CD8-positive, alpha-beta memory T cell (primary cell): ENCODE data around the gene OR6B1. TPM values are rescaled to one million over a fixed set of nuclear protein-coding genes. Genes with fewer than 3 reads are reported as not detected.

ENCODE experiments used
- CTCF ChIA-PET: fragments of 350-600 bp; sonication (Branson Sonifier 250); formaldehyde crosslinking; loops from one replicate; lab custom pipeline; 2021; ENCODE audit warnings: antibody characterized with exemption; lab: Charles Lee
- POLR2A ChIA-PET: fragments of 350-600 bp; sonication (Branson Sonifier 250); formaldehyde crosslinking; loops from one replicate; lab custom pipeline; 2021; ENCODE audit warnings: antibody characterized with exemption; lab: Charles Lee
- DNase-seq, 5 donors: peaks; one replicate each; pipeline versions ENCODE4 v3.0.0 to v3.0.0-alpha.2; 2020 to 2022; ENCODE audit warnings: mixed read lengths in 1 of 5
- H3K27ac ChIP-seq: one replicate; pipeline ENCODE4 v1.7.0; 2013; ENCODE audit warnings: low read depth, mild to moderate bottlenecking, low read length, moderate library complexity
- H3K27me3 ChIP-seq: 2 replicates; pipeline ENCODE4 v1.7.0; 2013; ENCODE audit warnings: low read length, mild to moderate bottlenecking; ENCODE audit not compliant: insufficient read depth, poor library complexity, severe bottlenecking
- H3K36me3 ChIP-seq: 2 replicates; pipeline ENCODE4 v1.7.0; 2013; ENCODE audit warnings: mild to moderate bottlenecking, low read length, moderate library complexity; ENCODE audit not compliant: insufficient read depth
- H3K4me1 ChIP-seq: 2 replicates; pipeline ENCODE4 v1.7.0; 2013; ENCODE audit warnings: mild to moderate bottlenecking, low read length, moderate library complexity; ENCODE audit not compliant: insufficient read depth
- H3K4me3 ChIP-seq: 2 replicates; pipeline ENCODE4 v1.7.0; 2013; ENCODE audit warnings: mild to moderate bottlenecking, low read length
- H3K9me3 ChIP-seq: 2 replicates; pipeline ENCODE4 v1.7.0; 2013; ENCODE audit warnings: mild to moderate bottlenecking, low read length
- H3K27ac Mint-ChIP-seq, 8 donors: one replicate each; pipeline ENCODE4 v1.8.0; 2020 to 2021; ENCODE audit warnings: mixed read lengths in 8 of 8, mild to moderate bottlenecking in 6 of 8, inconsistent platforms in 3 of 8, moderate library complexity in 3 of 8
- H3K27me3 Mint-ChIP-seq, 2 donors: one replicate each; pipeline ENCODE4 v1.8.0; 2020 to 2021; ENCODE audit warnings: mixed read lengths in 2 of 2, mild to moderate bottlenecking in 1 of 2, moderate library complexity in 1 of 2
- H3K36me3 Mint-ChIP-seq, 3 donors: one replicate each; pipeline ENCODE4 v1.8.0; 2020 to 2021; ENCODE audit warnings: mixed read lengths in 3 of 3, inconsistent platforms in 1 of 3, mild to moderate bottlenecking in 1 of 3
- H3K4me1 Mint-ChIP-seq, 3 donors: one replicate each; pipeline ENCODE4 v1.8.0; 2020 to 2021; ENCODE audit warnings: mixed read lengths in 3 of 3, inconsistent platforms in 1 of 3, mild to moderate bottlenecking in 1 of 3
- H3K4me3 Mint-ChIP-seq, 7 donors: one replicate each; pipeline ENCODE4 v1.8.0; 2020 to 2021; ENCODE audit warnings: mixed read lengths in 7 of 7, mild to moderate bottlenecking in 6 of 7, moderate library complexity in 4 of 7, inconsistent platforms in 2 of 7
- H3K9me3 Mint-ChIP-seq, 5 donors: one replicate each; pipeline ENCODE4 v1.8.0; 2020 to 2022; ENCODE audit warnings: mixed read lengths in 5 of 5, mild to moderate bottlenecking in 3 of 5, moderate library complexity in 2 of 5, inconsistent platforms in 1 of 5
- polyA plus RNA-seq: library from polyadenylated mRNA; unstranded; fragments of 300-500 nt; fragmentation: Illumina TruSeq; gene quantifications from one replicate; pipeline ENCODE4 v1.2.3, GENCODE V29; 2021
- total RNA-seq, 2 experiments: library from RNA; stranded (reverse); gene quantifications; one replicate each; pipeline ENCODE4 v1.2.3, GENCODE V29; 2021

OR6B1 gene
- total and polyA plus RNA-seq, 3 experiments from 2014 or later: not detected

DNA sequence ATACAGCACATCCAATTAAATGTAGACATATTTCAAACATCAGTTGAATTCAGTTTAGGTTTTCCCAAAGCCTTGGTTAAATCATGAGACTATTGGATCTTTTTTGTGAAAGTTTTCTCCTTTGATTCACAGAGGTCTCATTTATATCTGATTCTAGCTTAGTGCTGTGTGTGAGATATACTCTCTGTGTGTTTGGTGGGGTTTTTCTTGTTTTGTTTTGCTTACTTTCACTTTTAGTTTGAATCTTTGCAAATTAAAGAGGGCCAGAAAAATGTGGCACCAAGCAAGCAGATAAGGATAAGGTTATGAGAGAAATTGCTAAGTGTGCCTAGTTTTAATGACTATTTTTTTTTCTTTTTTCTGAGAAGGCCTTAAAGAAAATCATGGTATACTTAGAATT lies 12.6 kb upstream of the OR6B1 start:
- Histone ChIP-seq H3K27me3 (no peaks in the 10 kb centered on the region), H3K36me3 (no peaks in the 10 kb centered on the region), H3K4me1 (no peaks in the 10 kb centered on the region), H3K4me3 (no peak overlapping the region), H3K9me3 (no peaks in the 10 kb centered on the region), H3K27ac (no peak overlapping the region)
- POLR2A ChIA-PET: no interaction called here
- no peak for DNase-seq
- H3K4me3 Mint-ChIP-seq: peak overlapping the region in 4 of 7 donors; percentile 15 to 62 (median 20)
- CTCF ChIA-PET: no interaction called here
- H3K27me3 Mint-ChIP-seq: peaks cover 7 to 10% of the 10 kb centered on the region in 2 donors
- peaks cover 0 to 8% (median 4%) of the 10 kb centered on the region in 3 donors for H3K36me3 Mint-ChIP-seq
- peaks cover 4 to 15% (median 14%) of the 10 kb centered on the region in 5 donors for H3K9me3 Mint-ChIP-seq
- H3K4me1 Mint-ChIP-seq: peaks cover 14 to 18% (median 16%) of the 10 kb centered on the region in 3 donors
- peak overlapping the region in 3 of 8 donors; percentile 5 to 43 (median 6) for H3K27ac Mint-ChIP-seq

DNA sequence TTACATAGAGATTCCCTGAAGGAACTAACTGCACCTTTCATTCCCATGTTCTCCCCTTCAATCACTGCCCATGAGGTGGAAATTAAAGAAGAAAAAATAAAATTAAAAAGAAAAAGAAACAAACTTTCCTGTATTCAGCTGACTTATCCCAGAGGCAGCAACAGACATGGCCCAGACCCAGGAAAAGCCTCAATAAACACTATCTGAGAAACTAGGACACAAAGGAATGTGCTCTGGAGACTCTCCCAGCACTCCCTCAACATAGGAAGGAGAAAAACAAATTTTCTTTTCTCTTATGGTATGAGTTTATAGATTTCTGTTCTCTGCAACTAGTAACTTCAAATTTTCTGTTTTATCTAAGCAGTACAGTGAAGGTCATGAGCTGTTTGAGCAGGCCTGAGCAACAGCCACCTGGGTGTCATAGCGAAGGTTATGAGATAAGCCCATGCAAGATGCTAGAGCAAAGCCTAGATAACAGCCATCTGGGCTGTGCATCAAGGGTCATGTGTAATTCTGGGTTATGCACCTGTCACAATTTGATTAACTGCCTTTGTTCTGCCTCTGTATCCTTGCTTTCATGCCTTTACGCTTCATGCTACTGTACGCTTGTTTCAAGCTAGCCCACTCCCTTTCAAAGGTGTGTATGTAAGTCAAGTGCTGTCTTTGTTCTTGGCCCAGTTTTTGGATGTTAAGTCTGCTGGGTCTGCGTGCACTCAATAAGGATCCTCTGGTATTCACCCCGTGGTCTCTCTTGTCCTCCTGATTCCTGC lies 11.0 kb upstream of the OR6B1 start:
- H3K4me1 ChIP-seq: no peaks in the 10 kb centered on the region
- no peak overlapping the region for H3K27ac ChIP-seq
- Mint-ChIP-seq H3K4me3 (no peak overlapping the region), H3K4me1 (peaks cover 14 to 18% (median 16%) of the 10 kb centered on the region in 3 donors), H3K27me3 (peaks cover 4 to 10% of the 10 kb centered on the region in 2 donors), H3K27ac (peak overlapping the region in 2 of 8 donors; percentile 39 to 83), H3K36me3 (peaks cover 0 to 8% (median 4%) of the 10 kb centered on the region in 3 donors), H3K9me3 (peaks cover 4 to 15% (median 14%) of the 10 kb centered on the region in 5 donors)
- DNase-seq: no peak
- H3K4me3 ChIP-seq: no peak overlapping the region
- ChIA-PET POLR2A (no interaction called here), CTCF (no interaction called here)
- no peaks in the 10 kb centered on the region for H3K9me3 ChIP-seq
- no peaks in the 10 kb centered on the region for H3K36me3 ChIP-seq
- H3K27me3 ChIP-seq: no peaks in the 10 kb centered on the region

GRCh38 chr7:143992670-143993069 lies 7.5 kb upstream of the OR6B1 start:
- CTCF ChIA-PET: no interaction called here
- Histone ChIP-seq H3K27ac (no peak overlapping the region), H3K4me1 (no peaks in the 10 kb centered on the region), H3K27me3 (no peaks in the 10 kb centered on the region), H3K36me3 (no peaks in the 10 kb centered on the region), H3K9me3 (no peaks in the 10 kb centered on the region), H3K4me3 (no peak overlapping the region)
- Mint-ChIP-seq H3K36me3 (peaks cover 0 to 8% (median 4%) of the 10 kb centered on the region in 3 donors), H3K27me3 (peaks cover 3 to 10% of the 10 kb centered on the region in 2 donors), H3K9me3 (peaks cover 4 to 15% (median 14%) of the 10 kb centered on the region in 5 donors), H3K27ac (no peak overlapping the region), H3K4me3 (no peak overlapping the region), H3K4me1 (peaks cover 2% of the 10 kb centered on the region in 3 donors)
- POLR2A ChIA-PET: no interaction called here
- DNase-seq: no peak

DNA sequence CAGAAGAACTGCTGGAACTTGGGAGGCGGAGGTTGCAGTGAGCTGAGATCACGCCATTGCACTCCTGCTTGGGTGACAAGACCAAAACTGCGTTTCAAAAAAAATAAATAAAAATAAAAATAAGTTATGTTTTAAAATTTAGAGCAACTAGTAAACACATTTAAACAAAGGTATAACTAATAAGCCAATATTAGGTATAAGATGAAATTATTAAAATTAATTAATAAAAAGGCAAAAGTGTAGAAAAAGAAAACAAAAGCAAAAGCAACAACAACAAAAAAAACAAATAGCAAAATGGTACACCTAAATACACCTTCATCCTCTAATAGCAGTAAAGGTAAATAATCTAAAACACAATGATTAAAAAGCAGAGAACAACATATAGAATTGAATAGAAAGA lies 6.2 kb upstream of the OR6B1 start:
- Mint-ChIP-seq H3K4me1 (no peaks in the 10 kb centered on the region), H3K9me3 (peaks cover 4 to 14% (median 12%) of the 10 kb centered on the region in 5 donors), H3K36me3 (peaks cover 0 to 8% (median 4%) of the 10 kb centered on the region in 3 donors), H3K4me3 (no peak overlapping the region), H3K27me3 (peaks cover 3 to 10% of the 10 kb centered on the region in 2 donors), H3K27ac (no peak overlapping the region)
- no peak overlapping the region for H3K27ac ChIP-seq
- no peak overlapping the region for H3K4me3 ChIP-seq
- H3K9me3 ChIP-seq: no peaks in the 10 kb centered on the region
- no peaks in the 10 kb centered on the region for H3K36me3 ChIP-seq
- CTCF ChIA-PET: no interaction called here
- no peaks in the 10 kb centered on the region for H3K27me3 ChIP-seq
- POLR2A ChIA-PET: no interaction called here
- no peak for DNase-seq
- H3K4me1 ChIP-seq: no peaks in the 10 kb centered on the region

- CTCF ChIA-PET: no interaction called here
- Histone ChIP-seq H3K4me1 (no peaks in the 10 kb centered on the region), H3K9me3 (no peaks in the 10 kb centered on the region), H3K36me3 (no peaks in the 10 kb centered on the region), H3K27me3 (no peaks in the 10 kb centered on the region), H3K27ac (no peak overlapping the region), H3K4me3 (no peak overlapping the region)
- Mint-ChIP-seq H3K27me3 (peaks cover 0 to 7% of the 10 kb centered on the region in 2 donors), H3K9me3 (no peaks in the 10 kb centered on the region), H3K36me3 (no peaks in the 10 kb centered on the region), H3K4me3 (no peak overlapping the region), H3K4me1 (no peaks in the 10 kb centered on the region), H3K27ac (no peak overlapping the region)
- DNase-seq: no peak
- POLR2A ChIA-PET: no interaction called here
Observed at GRCh38 chr7:144001543-144001942, 1.4 kb downstream of the OR6B1 start.

GRCh38 chr7:144004703-144005102 lies 4.6 kb downstream of the OR6B1 start:
- POLR2A ChIA-PET: no interaction called here
- H3K27ac ChIP-seq: no peak overlapping the region
- no peaks in the 10 kb centered on the region for H3K4me1 ChIP-seq
- H3K36me3 ChIP-seq: no peaks in the 10 kb centered on the region
- no peak overlapping the region for H3K4me3 ChIP-seq
- CTCF ChIA-PET: no interaction called here
- no peak for DNase-seq
- no peaks in the 10 kb centered on the region for H3K9me3 ChIP-seq
- peaks cover 4 to 11% (median 9%) of the 10 kb centered on the region in 5 donors for H3K9me3 Mint-ChIP-seq
- H3K36me3 Mint-ChIP-seq: no peaks in the 10 kb centered on the region
- no peaks in the 10 kb centered on the region for H3K4me1 Mint-ChIP-seq
- peaks cover 2 to 24% of the 10 kb centered on the region in 2 donors for H3K27me3 Mint-ChIP-seq
- no peak overlapping the region for H3K4me3 Mint-ChIP-seq
- no peak overlapping the region for H3K27ac Mint-ChIP-seq
- H3K27me3 ChIP-seq: no peaks in the 10 kb centered on the region

- H3K4me1 ChIP-seq: no peaks in the 10 kb centered on the region
- no peaks in the 10 kb centered on the region for H3K9me3 ChIP-seq
- H3K27ac ChIP-seq: no peak overlapping the region
- ChIA-PET CTCF (no interaction called here), POLR2A (no interaction called here)
- no peaks in the 10 kb centered on the region for H3K4me1 Mint-ChIP-seq
- peaks cover 6 to 20% (median 15%) of the 10 kb centered on the region in 5 donors for H3K9me3 Mint-ChIP-seq
- H3K27me3 Mint-ChIP-seq: peaks cover 3 to 36% of the 10 kb centered on the region in 2 donors
- no peak overlapping the region for H3K4me3 ChIP-seq
- DNase-seq: no peak
- no peaks in the 10 kb centered on the region for H3K27me3 ChIP-seq
- no peak overlapping the region for H3K27ac Mint-ChIP-seq
- H3K4me3 Mint-ChIP-seq: no peak overlapping the region
- no peaks in the 10 kb centered on the region for H3K36me3 ChIP-seq
- no peaks in the 10 kb centered on the region for H3K36me3 Mint-ChIP-seq
Observed at GRCh38 chr7:144006029-144006691, 6.0 kb downstream of the OR6B1 start.

- CTCF ChIA-PET: no interaction called here
- H3K4me3 ChIP-seq: no peak overlapping the region
- H3K9me3 ChIP-seq: no peaks in the 10 kb centered on the region
- Mint-ChIP-seq H3K4me1 (no peaks in the 10 kb centered on the region), H3K4me3 (no peak overlapping the region), H3K27me3 (peaks cover 3 to 41% of the 10 kb centered on the region in 2 donors), H3K36me3 (peaks cover 0 to 1% (median 0%) of the 10 kb centered on the region in 3 donors), H3K27ac (no peak overlapping the region), H3K9me3 (peaks cover 9 to 24% (median 16%) of the 10 kb centered on the region in 5 donors)
- POLR2A ChIA-PET: no interaction called here
- DNase-seq: no peak
- H3K4me1 ChIP-seq: no peaks in the 10 kb centered on the region
- no peak overlapping the region for H3K27ac ChIP-seq
- no peaks in the 10 kb centered on the region for H3K36me3 ChIP-seq
- H3K27me3 ChIP-seq: no peaks in the 10 kb centered on the region
Observed at GRCh38 chr7:144006692-144007042, 6.5 kb downstream of the OR6B1 start.
